ENCODE results near the gene SMKR1. TPM values are rescaled to one million over a fixed set of nuclear protein-coding genes. Genes with fewer than 3 reads are reported as not detected.

The SMKR1 gene
- total and polyA plus RNA-seq, 9 of the 15 experiments (the other 6 are each of a cell fraction or from before 2014, with no cell fraction given), result 0.58 to 1.8 (median 0.93) TPM; not detected in 1

DNA sequence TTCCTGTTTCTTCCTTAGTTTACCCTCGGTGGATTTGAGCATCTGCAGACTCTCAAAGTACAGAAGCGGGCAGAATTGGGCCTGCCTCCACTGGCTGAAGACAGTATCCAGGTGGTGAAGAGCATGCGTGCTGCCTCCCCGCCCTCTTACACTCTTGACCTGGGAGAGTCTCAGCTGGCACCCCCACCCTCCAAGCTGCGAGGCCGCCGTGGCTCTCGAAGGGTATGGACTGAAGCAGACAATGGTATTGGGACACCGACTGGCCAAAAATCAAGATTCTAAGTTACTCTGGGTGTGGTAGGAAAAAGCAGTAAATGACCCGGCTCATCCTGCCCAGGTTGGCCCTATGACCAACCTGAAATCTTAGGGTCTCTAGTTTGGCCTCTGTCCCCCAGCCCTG, 45.9 kb upstream of the SMKR1 start (continued):
- TF ChIP-seq HNRNPK (IDR thresholded peaks at IDR 0.05; ENCODE audit: low read depth, low read length, poor library complexity, severe bottlenecking), result no peak

DNA sequence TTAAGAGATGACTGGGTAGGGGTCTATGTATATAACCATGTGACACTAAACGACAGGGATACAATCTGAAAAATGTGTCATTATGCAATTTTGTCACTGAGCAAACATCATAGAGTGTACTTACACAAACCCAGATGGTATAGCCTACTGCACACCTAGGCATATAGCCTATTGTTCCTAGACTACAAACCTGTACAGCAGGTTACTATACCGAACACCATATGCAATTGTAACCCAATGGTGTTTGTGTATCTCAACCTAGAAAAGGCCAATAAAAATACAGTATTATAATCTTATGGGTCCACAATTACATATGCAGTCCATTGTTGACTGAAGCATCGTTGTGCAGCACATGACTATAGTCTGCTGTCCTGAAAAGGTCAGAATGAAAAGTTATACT, 45.2 kb upstream of the SMKR1 start:
- H3K4me2 ChIP-seq (ENCODE audit: insufficient read depth, low read length), result no peak overlapping the region
- no peaks in the 10 kb centered on the region for H3K9me3 ChIP-seq (replicated peaks; ENCODE audit: control insufficient read depth, insufficient read depth, low read depth, low read length)
- no peak overlapping the region for H2AFZ ChIP-seq (ENCODE audit: low read depth, low read length)
- TF ChIP-seq ESRRB (CRISPR knock-in tag; IDR thresholded peaks at IDR 0.05; ENCODE audit: borderline replicate concordance) (no peak), POLR2H (tag; IDR thresholded peaks at IDR 0.05; ENCODE audit: low read depth) (peak; percentile 23; the same call in 1 of the 2 replicates)
- H3K4me3 ChIP-seq, result no peak overlapping the region
- no peak overlapping the region for H3K9ac ChIP-seq (ENCODE audit: insufficient read depth in 1 of 2, low read depth in 2 of 2, low read length in 2 of 2)
- DNase-seq (ENCODE audit: extremely low read depth in 1 of 4, low spot score in 3 of 4) (no peak), ATAC-seq (no peak), FAIRE-seq (no peak)
- intact Hi-C loops (cut with micrococcal nuclease) (no loop called here), in situ Hi-C loops (cut with MboI) (no loop called here)
- peaks cover 100% of the 10 kb centered on the region for H3K36me3 ChIP-seq (ENCODE audit: control insufficient read depth, insufficient read depth, low read length)
- ChIA-PET CTCF (ENCODE audit: low intra/inter-chr PET ratio) (no interaction called here), POLR2A (no interaction called here)
- no TSS peak for BruUV-seq (replicated peaks)
- H3K79me2 ChIP-seq (ENCODE audit: control insufficient read depth, insufficient read depth, low read length), result no peaks in the 10 kb centered on the region
- H3K9me1 ChIP-seq (ENCODE audit: control insufficient read depth, insufficient read depth, low read length), result peaks cover 5% of the 10 kb centered on the region
- H3K4me1 ChIP-seq (replicated peaks in 1 of 2; ENCODE audit: control insufficient read depth in 2 of 2, insufficient read depth in 2 of 2, low read length in 2 of 2), result no peaks in the 10 kb centered on the region
- H3K27ac ChIP-seq (ENCODE audit: extremely low read depth, low read depth, low read length), result no peak overlapping the region
- WGBS (ENCODE audit: insufficient coverage, low coverage, missing lambda C conversion rate), result 79% methylated on average over 3 of the region's 3 CpGs
- no peaks in the 10 kb centered on the region for H3K27me3 ChIP-seq (ENCODE audit: control insufficient read depth in 2 of 2, insufficient read depth in 2 of 2, low read length in 2 of 2)
- H4K20me1 ChIP-seq (replicated peaks; ENCODE audit: control insufficient read depth, insufficient read depth, low read length), result no peaks in the 10 kb centered on the region

DNA sequence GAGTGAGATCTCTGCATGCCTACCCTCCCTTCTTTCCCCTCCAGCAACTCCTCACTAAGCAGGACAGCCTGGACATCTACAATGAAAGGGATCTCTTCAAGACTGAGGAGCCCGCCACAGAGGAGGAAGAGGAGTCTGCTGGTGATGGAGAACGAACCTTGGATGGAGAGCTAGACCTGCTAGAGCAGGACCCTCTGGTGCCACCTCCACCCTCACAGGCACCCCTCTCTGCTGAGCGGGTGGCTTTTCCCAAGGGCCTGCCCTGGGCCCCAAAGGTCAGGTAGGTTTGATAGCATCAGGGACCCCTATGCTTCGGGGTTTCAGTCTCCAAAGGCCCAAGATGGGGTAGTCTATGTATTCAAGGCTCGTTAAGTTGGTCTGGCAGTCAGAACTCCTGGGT, 44.2 kb upstream of the SMKR1 start:
- peaks cover 100% of the 10 kb centered on the region for H3K36me3 ChIP-seq (ENCODE audit: control insufficient read depth, insufficient read depth, low read length)
- 89% methylated on average over 5 of the region's 5 CpGs for WGBS (ENCODE audit: insufficient coverage, low coverage, missing lambda C conversion rate)
- intact Hi-C loops (cut with micrococcal nuclease), result no loop called here

More for the DNA sequence above, 44.2 kb upstream of the SMKR1 start:
- FAIRE-seq (no peak), DNase-seq (ENCODE audit: extremely low read depth in 1 of 4, low spot score in 3 of 4) (no peak), ATAC-seq (no peak)
- CTCF ChIA-PET (ENCODE audit: low intra/inter-chr PET ratio), result no interaction called here
- no peaks in the 10 kb centered on the region for H3K27me3 ChIP-seq (ENCODE audit: control insufficient read depth in 2 of 2, insufficient read depth in 2 of 2, low read length in 2 of 2)
- H3K4me3 ChIP-seq, result no peak overlapping the region
- no peak overlapping the region for H3K9ac ChIP-seq (ENCODE audit: insufficient read depth in 1 of 2, low read depth in 2 of 2, low read length in 2 of 2)
- no peak overlapping the region for H2AFZ ChIP-seq (ENCODE audit: low read depth, low read length)
- no peaks in the 10 kb centered on the region for H3K79me2 ChIP-seq (ENCODE audit: control insufficient read depth, insufficient read depth, low read length)
- H3K9me3 ChIP-seq (replicated peaks; ENCODE audit: control insufficient read depth, insufficient read depth, low read depth, low read length), result no peaks in the 10 kb centered on the region
- POLR2A ChIA-PET, result interaction anchor here (0.7 kb wide), 1 partner anchor 24 kb away, joined by 3 read pairs; the partner anchor contains the start of gene STRIP2
- in situ Hi-C loops (cut with MboI), result no loop called here
- H3K9me1 ChIP-seq (ENCODE audit: control insufficient read depth, insufficient read depth, low read length), result peaks cover 5% of the 10 kb centered on the region
- no peak overlapping the region for H3K27ac ChIP-seq (ENCODE audit: extremely low read depth, low read depth, low read length)
- TF ChIP-seq NR2C2 (CRISPR knock-in tag; IDR thresholded peaks at IDR 0.05) (no peak), NR2C2 (tag; IDR thresholded peaks at IDR 0.05) (no peak), MAFG (tag; conservative IDR thresholded peaks at IDR 0.05) (no peak), ZNF3 (CRISPR knock-in tag; IDR thresholded peaks at IDR 0.05) (no peak), PHB (CRISPR knock-in tag; IDR thresholded peaks at IDR 0.05) (no peak), TEAD4 (IDR thresholded peaks at IDR 0.05; ENCODE audit: low read length) (no peak), TEAD4 (CRISPR knock-in tag; IDR thresholded peaks at IDR 0.05; ENCODE audit: borderline replicate concordance) (0 out of 2 replicates have a peak, but pooled peaks have one; percentile 42), PHB2 (IDR thresholded peaks at IDR 0.05; ENCODE audit: low read depth) (no peak), NFATC3 (IDR thresholded peaks at IDR 0.05) (no peak), CEBPG (CRISPR knock-in tag; IDR thresholded peaks at IDR 0.05) (0 out of 2 replicates have a peak, but pooled peaks have one; percentile 24), CEBPG (tag; conservative IDR thresholded peaks at IDR 0.05 in 1 of 2, IDR thresholded peaks at IDR 0.05 in 1 of 2) (no peak)
- no peaks in the 10 kb centered on the region for H3K4me1 ChIP-seq (replicated peaks in 1 of 2; ENCODE audit: control insufficient read depth in 2 of 2, insufficient read depth in 2 of 2, low read length in 2 of 2)
- H3K4me2 ChIP-seq (ENCODE audit: insufficient read depth, low read length), result no peak overlapping the region
- BruUV-seq (replicated peaks), result no TSS peak
- H4K20me1 ChIP-seq (replicated peaks; ENCODE audit: control insufficient read depth, insufficient read depth, low read length), result no peaks in the 10 kb centered on the region
